A549 (cell line): Measurements from ENCODE around the gene FAM98C. TPM values are rescaled to one million over a fixed set of nuclear protein-coding genes. Genes with fewer than 3 reads are reported as not detected.
A peak's percentile ranks its signal among the peaks of the same experiment; 100 is the strongest.

Experiments
- ATAC-seq, 2 experiments: fragments of 200-7000 bp in 1 of 2; fragments of >200 bp in 1 of 2; cut with Nextera tagmentation in 1 of 2; cut with Tn5 transposase in 1 of 2; 3 replicates each; pipeline versions ENCODE4 v1.8.0 to v1.9.1; 2018 to 2020; ENCODE audit warnings: mild to moderate bottlenecking in 1 of 2, moderate library complexity in 1 of 2
- CTCF ChIA-PET: fragments of 300-600 bp; sonication (Branson Sonifier 250); formaldehyde crosslinking; extraction: SDS; loops from one replicate; lab custom pipeline; 2021; ENCODE audit warnings: antibody characterized with exemption, inconsistent platforms; lab: Yijun Ruan, JAX
- POLR2A ChIA-PET: fragments of 350-600 bp; formaldehyde crosslinking; extraction: SDS; loops from one replicate; lab custom pipeline; 2021; ENCODE audit warnings: antibody characterized with exemption, inconsistent platforms; lab: Yijun Ruan, JAX
- DNase-seq, 2 experiments: peaks; one replicate each; pipeline versions ENCODE4 v3.0.0 to v3.0.0-alpha.2; 2011 to 2016; ENCODE audit warnings: low read depth in 1 of 2, low spot score in 1 of 2
- FAIRE-seq: peaks from 2 replicates; lab custom pipeline; 2011; peaks lifted over from hg19 to GRCh38; lab: Jason Lieb, UNC
- H3K27ac ChIP-seq, 2 experiments: fragments of >200 bp; sonication (Bioruptor Twin); formaldehyde crosslinking; 3 replicates each; pipeline ENCODE4 v1.5.1; 2016 to 2017
- H3K4me1 ChIP-seq: fragments of >200 bp; sonication (Bioruptor Twin); formaldehyde crosslinking; 3 replicates; pipeline ENCODE4 v1.6.1; 2016
- H3K4me2 ChIP-seq: fragments of >200 bp; sonication (Bioruptor Twin); formaldehyde crosslinking; 3 replicates; pipeline ENCODE4 v1.6.1; 2016
- H3K4me3 ChIP-seq: fragments of >200 bp; sonication (Bioruptor Twin); formaldehyde crosslinking; 3 replicates; pipeline ENCODE4 v1.5.1; 2016
- H3K9me3 ChIP-seq: fragments of >200 bp; sonication (Bioruptor Twin); formaldehyde crosslinking; 3 replicates; pipeline ENCODE4 v1.6.1; 2016
- CTCF ChIP-seq: fragments of >200 bp; sonication (Bioruptor Twin); formaldehyde crosslinking; IDR thresholded peaks from 3 replicates; pipeline ENCODE4 v1.5.1; 2016
- EHF ChIP-seq: fragments of 250-450 bp; sonication (Bioruptor Pico); IDR thresholded peaks from 2 replicates; pipeline ENCODE4 v1.5.0; 2020; ENCODE audit warnings: mild to moderate bottlenecking
- EP300 ChIP-seq, 2 experiments: fragments of >200 bp; sonication (Bioruptor Twin); formaldehyde crosslinking; IDR thresholded peaks; 2 replicates in 1 of 2; 3 replicates in 1 of 2; pipeline ENCODE4 v1.6.1; 2016 to 2017
- FOSL2 ChIP-seq, 2 experiments: fragments of 450-650 bp in 1 of 2; fragments of >200 bp in 1 of 2; sonication (Bioruptor Twin) in 1 of 2; formaldehyde crosslinking; IDR thresholded peaks; 2 replicates each; pipeline versions ENCODE4 v1.5.0 to v1.6.1; 2016 to 2020; ENCODE audit warnings: mild to moderate bottlenecking in 1 of 2, moderate library complexity in 1 of 2
- HEYL ChIP-seq: fragments of 250-450 bp; sonication (Bioruptor Pico); IDR thresholded peaks from 2 replicates; pipeline ENCODE4 v1.8.0; 2021; ENCODE audit warnings: mild to moderate bottlenecking, moderate library complexity
- HMGXB4 ChIP-seq: fragments of 250-450 bp; sonication (Bioruptor Pico); IDR thresholded peaks from 2 replicates; pipeline ENCODE4 v1.5.0; 2021; ENCODE audit warnings: mild to moderate bottlenecking, moderate library complexity, borderline replicate concordance
- HOXB5 ChIP-seq: fragments of 250-450 bp; sonication (Bioruptor Pico); IDR thresholded peaks from 2 replicates; pipeline ENCODE4 v1.5.0; 2020; ENCODE audit warnings: mild to moderate bottlenecking, moderate library complexity
- JUN ChIP-seq, 2 experiments: fragments of >200 bp; sonication (Bioruptor Twin); formaldehyde crosslinking; IDR thresholded peaks; 2 replicates in 1 of 2; 3 replicates in 1 of 2; pipeline ENCODE4 v1.6.1; 2016 to 2017
- KDM5A ChIP-seq: fragments of 200-600 bp; sonication (generic); IDR thresholded peaks from 2 replicates; pipeline ENCODE4 v1.6.1; 2016; ENCODE audit warnings: antibody characterized with exemption, mild to moderate bottlenecking
- NPAS2 ChIP-seq: fragments of 250-450 bp; sonication (Bioruptor Pico); IDR thresholded peaks from 2 replicates; pipeline ENCODE4 v1.8.0; 2022; ENCODE audit warnings: mild to moderate bottlenecking, moderate library complexity, borderline replicate concordance
- PHF8 ChIP-seq: fragments of 200-600 bp; sonication (generic); IDR thresholded peaks from 2 replicates; pipeline ENCODE4 v1.6.1; 2016; ENCODE audit warnings: low read depth, mild to moderate bottlenecking, antibody characterized with exemption, moderate library complexity, borderline replicate concordance
- POLR2A ChIP-seq: IDR thresholded peaks from 2 replicates; pipeline ENCODE4 v1.6.1; 2012; ENCODE audit warnings: mild to moderate bottlenecking, low read length
- POLR2AphosphoS2 ChIP-seq: conservative IDR thresholded peaks from 2 replicates; pipeline ENCODE4 v1.6.1; 2012; ENCODE audit warnings: low read length, improper control_type of control experiment, inconsistent platforms
- RAD21 ChIP-seq, 2 experiments: fragments of >200 bp in 1 of 2; sonication (Bioruptor Twin) in 1 of 2; formaldehyde crosslinking in 1 of 2; IDR thresholded peaks in 1 of 2; conservative IDR thresholded peaks in 1 of 2; 2 replicates in 1 of 2; 3 replicates in 1 of 2; pipeline ENCODE4 v1.6.1; 2012 to 2018; ENCODE audit warnings: inconsistent platforms in 1 of 2
- RCOR1 ChIP-seq: fragments of 150-350 bp; IDR thresholded peaks from 2 replicates; pipeline ENCODE4 v1.6.1; 2014; ENCODE audit warnings: antibody characterized with exemption, low read length, low read depth
- RNF2 ChIP-seq: fragments of 200-600 bp; sonication (generic); IDR thresholded peaks from 2 replicates; pipeline ENCODE4 v1.6.1; 2016; ENCODE audit warnings: low read depth, mild to moderate bottlenecking, antibody characterized with exemption, moderate library complexity, borderline replicate concordance
- ZC3H11A ChIP-seq: fragments of 450-650 bp; IDR thresholded peaks from 2 replicates; pipeline ENCODE4 v1.6.1; 2014; ENCODE audit warnings: antibody characterized with exemption, mild to moderate bottlenecking
- ZFP36 ChIP-seq: fragments of 450-650 bp; IDR thresholded peaks from 2 replicates; pipeline ENCODE4 v1.6.1; 2014; ENCODE audit warnings: borderline replicate concordance; ENCODE audit not compliant: partially characterized antibody
- ZSCAN20 ChIP-seq: fragments of 250-450 bp; sonication (Bioruptor Pico); IDR thresholded peaks from 2 replicates; pipeline ENCODE4 v1.8.0; 2022; ENCODE audit warnings: mild to moderate bottlenecking, moderate library complexity
- WGBS: methylation state at CpG from one replicate; pipeline ENCODE4 v1.1.6; 2017; ENCODE audit errors: missing lambda C conversion rate; 5-methylcytosine and 5-hydroxymethylcytosine counted together
- polyA plus RNA-seq, 4 experiments: library from polyadenylated mRNA; depleted of rRNA in 3 of 4; stranded (reverse); fragments of >200 nt; fragmentation: RNase III in 1 of 4; extraction: RNeasy Plus Mini Kit Qiagen cat#74134 plus additional on column Dnase treatment in 1 of 4; gene quantifications; 2 replicates in 3 of 4; 3 replicates in 1 of 4; pipeline ENCODE4 v1.2.3, GENCODE V29; 2011 to 2017
- TF ChIP-seq, protein P1 (sequence below): fragments of 450-650 bp; IDR thresholded peaks from 2 replicates; pipeline ENCODE4 v1.6.1; 2014; ENCODE audit warnings: antibody characterized with exemption
- TF ChIP-seq, protein P2 (sequence below): fragments of 250-450 bp; sonication (Bioruptor Pico); IDR thresholded peaks from 2 replicates; pipeline ENCODE4 v1.5.0; 2020; ENCODE audit warnings: low read depth, mild to moderate bottlenecking, moderate library complexity
- TF ChIP-seq, protein P3 (sequence below): fragments of >200 bp; sonication (Bioruptor Twin); formaldehyde crosslinking; IDR thresholded peaks from 3 replicates; pipeline ENCODE4 v1.6.1; 2016

FAM98C gene
- polyA plus RNA-seq, 2 of the 4 experiments (the other 2 are of a cell fraction), result 12.8 to 20.4 TPM

DNA sequence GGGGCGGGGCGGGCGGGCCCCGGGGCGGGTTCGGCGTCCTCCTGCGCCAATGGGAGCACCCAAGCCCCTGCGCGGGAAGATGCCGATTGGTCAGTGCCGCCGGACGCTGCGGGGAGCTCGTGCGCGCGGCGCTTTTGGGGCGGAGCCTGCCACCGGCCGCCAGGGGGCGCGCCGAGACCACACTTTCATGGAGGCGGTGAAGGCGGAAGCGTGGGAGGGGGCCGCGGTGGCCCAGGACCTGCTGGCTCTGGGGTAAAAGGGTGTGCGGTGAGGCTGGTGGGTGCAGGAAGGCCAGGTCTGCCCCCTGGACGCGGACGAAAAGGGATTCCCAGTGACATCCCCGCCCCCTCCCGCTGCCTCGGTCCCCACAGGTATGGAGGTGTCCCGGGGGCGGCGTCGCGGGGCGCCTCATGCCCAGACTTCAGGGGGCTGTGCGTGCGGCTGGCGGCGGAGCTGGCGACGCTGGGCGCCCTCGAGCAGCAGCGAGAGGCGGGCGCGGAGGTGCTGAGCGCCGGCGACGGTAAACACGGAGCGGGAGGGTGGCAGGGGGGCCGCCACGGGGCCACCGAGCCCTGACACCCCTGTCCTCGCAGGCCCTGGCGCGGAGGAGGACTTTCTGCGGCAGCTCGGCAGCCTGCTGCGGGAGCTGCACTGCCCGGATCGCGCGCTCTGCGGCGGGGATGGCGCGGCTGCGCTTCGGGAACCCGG lies at the start of gene FAM98C (continued):
- TF ChIP-seq POLR2AphosphoS2, result no peak
- TF ChIP-seq JUN (IDR thresholded peaks at IDR 0.05), result peak; percentile 35 to 75; a peak in 2 of 5 replicates
- peak; percentile 84 for TF ChIP-seq PHF8
- no peak for TF ChIP-seq EP300 (IDR thresholded peaks at IDR 0.05)
- TF ChIP-seq CTCF, result peak; percentile 100
- peak; percentile 72 for TF ChIP-seq POLR2A
- 0 out of 2 replicates have a peak, but pooled peaks have one; percentile 65 for TF ChIP-seq HOXB5

- FAIRE-seq, result peak; percentile 95
- H3K4me3 ChIP-seq, result no peak overlapping the region
- no peaks in the 10 kb centered on the region for H3K9me3 ChIP-seq
- H3K4me2 ChIP-seq, result no peak overlapping the region
- 54% methylated on average over 16 of the region's 16 CpGs for WGBS
- peak; percentile 34 for TF ChIP-seq ZFP36
- no peak for TF ChIP-seq ZC3H11A
- TF ChIP-seq, protein P1, sequence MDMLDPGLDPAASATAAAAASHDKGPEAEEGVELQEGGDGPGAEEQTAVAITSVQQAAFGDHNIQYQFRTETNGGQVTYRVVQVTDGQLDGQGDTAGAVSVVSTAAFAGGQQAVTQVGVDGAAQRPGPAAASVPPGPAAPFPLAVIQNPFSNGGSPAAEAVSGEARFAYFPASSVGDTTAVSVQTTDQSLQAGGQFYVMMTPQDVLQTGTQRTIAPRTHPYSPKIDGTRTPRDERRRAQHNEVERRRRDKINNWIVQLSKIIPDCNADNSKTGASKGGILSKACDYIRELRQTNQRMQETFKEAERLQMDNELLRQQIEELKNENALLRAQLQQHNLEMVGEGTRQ, result peak; percentile 56
- no peak overlapping the region for H3K27ac ChIP-seq
- ChIA-PET CTCF (interaction anchor here (1.4 to 2.8 kb wide), 5 partner anchors 11 to 454 kb away, joined by 4 to 8 read pairs (median 7); partner anchors contain the start of genes CATSPERG and FAM98C), POLR2A (no interaction called here)
- H3K4me1 ChIP-seq, result 0 out of 3 replicates have a peak, but pooled peaks cover 1% of the 10 kb centered on the region
- no peak for ATAC-seq
- no peak for DNase-seq
These were observed 46.9 kb upstream of the FAM98C start for GRCh38 chr19:38355728-38356725.

DNA sequence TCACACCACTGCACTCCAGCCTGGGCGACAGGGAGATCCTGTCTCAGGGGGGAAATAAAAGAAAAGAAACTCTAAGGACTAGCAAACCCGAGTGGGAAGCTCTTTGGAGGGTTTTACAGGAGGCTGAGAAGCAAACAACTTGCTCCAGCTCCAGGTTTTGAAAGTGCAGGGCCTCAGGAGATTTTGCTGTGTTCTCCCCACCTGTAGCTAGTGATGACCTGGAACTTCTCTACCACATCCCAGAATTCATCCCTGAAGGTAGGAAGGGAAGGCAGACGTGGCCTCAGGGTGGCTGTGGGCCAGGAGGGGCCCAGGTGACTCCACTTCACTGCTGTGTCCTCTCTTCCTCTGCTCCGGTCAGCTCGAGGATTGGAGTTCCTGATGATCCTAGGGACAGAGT lies 44.8 kb upstream of the FAM98C start:
- H3K9me3 ChIP-seq, result no peaks in the 10 kb centered on the region
- H3K27ac ChIP-seq, result no peak overlapping the region
- no peak for ATAC-seq
- H3K4me2 ChIP-seq, result no peak overlapping the region
- WGBS, result 39% methylated on average over 5 of the region's 5 CpGs
- FAIRE-seq, result no peak
- CTCF ChIA-PET, result interaction anchor here (0.6 to 4.3 kb wide), 13 partner anchors 11 to 980 kb away, joined by 3 to 29 read pairs (median 4); partner anchors contain the start of genes CATSPERG, FAM98C, GGN and PPP1R14A
- H3K4me1 ChIP-seq, result peaks cover 8% of the 10 kb centered on the region; the same call in 1 of the 3 replicates
- POLR2A ChIA-PET, result interaction anchor here (1.0 to 1.8 kb wide), 3 partner anchors 9 to 573 kb away, joined by 3 to 4 read pairs (median 3); partner anchors contain the start of genes MRPS12, PSMD8 and SARS2
- H3K4me3 ChIP-seq, result no peak overlapping the region
- no peak for DNase-seq
- TF ChIP-seq, protein P2, sequence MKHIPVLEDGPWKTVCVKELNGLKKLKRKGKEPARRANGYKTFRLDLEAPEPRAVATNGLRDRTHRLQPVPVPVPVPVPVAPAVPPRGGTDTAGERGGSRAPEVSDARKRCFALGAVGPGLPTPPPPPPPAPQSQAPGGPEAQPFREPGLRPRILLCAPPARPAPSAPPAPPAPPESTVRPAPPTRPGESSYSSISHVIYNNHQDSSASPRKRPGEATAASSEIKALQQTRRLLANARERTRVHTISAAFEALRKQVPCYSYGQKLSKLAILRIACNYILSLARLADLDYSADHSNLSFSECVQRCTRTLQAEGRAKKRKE (CRISPR knock-in tag), result no peak
- TF ChIP-seq HMGXB4 (CRISPR knock-in tag) (no peak), POLR2A (no peak), NPAS2 (CRISPR knock-in tag) (no peak), HEYL (CRISPR knock-in tag) (no peak), RAD21 (conservative IDR thresholded peaks at IDR 0.05 in 1 of 2, IDR thresholded peaks at IDR 0.05 in 1 of 2) (no peak), FOSL2 (IDR thresholded peaks at IDR 0.05) (no peak), FOSL2 (CRISPR knock-in tag; IDR thresholded peaks at IDR 0.05) (no peak), POLR2AphosphoS2 (no peak), RNF2 (no peak), RCOR1 (no peak), ZSCAN20 (no peak), KDM5A (no peak), EHF (CRISPR knock-in tag) (no peak)
- TF ChIP-seq, protein P3, sequence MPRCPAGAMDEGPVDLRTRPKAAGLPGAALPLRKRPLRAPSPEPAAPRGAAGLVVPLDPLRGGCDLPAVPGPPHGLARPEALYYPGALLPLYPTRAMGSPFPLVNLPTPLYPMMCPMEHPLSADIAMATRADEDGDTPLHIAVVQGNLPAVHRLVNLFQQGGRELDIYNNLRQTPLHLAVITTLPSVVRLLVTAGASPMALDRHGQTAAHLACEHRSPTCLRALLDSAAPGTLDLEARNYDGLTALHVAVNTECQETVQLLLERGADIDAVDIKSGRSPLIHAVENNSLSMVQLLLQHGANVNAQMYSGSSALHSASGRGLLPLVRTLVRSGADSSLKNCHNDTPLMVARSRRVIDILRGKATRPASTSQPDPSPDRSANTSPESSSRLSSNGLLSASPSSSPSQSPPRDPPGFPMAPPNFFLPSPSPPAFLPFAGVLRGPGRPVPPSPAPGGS, result no peak
